Gastrocnemius medialis (tissue), 4 donors: ENCODE data around the gene HDAC10.
"Not testable (repeated sequence)": the region's sequence is repeated elsewhere in the genome, so short reads cannot be mapped to it uniquely, and the experiment has no call there.

Experiments used
- POLR2A ChIP-seq, 2 donors: fragments of 450-650 bp; IDR thresholded peaks; one replicate each; pipeline ENCODE4 v1.6.1; 2017; ENCODE audit warnings: antibody characterized with exemption in 2 of 2, mild to moderate bottlenecking in 2 of 2, moderate library complexity in 2 of 2
- TF ChIP-seq, protein P1 (sequence below), 5 experiments: fragments of 450-650 bp in 3 of 5; fragments of 200-600 bp in 2 of 5; sonication (generic) in 2 of 5; IDR thresholded peaks in 4 of 5; conservative IDR thresholded peaks in 1 of 5; 1 replicate in 4 of 5; 2 replicates in 1 of 5; pipeline ENCODE4 v1.5.1; 2016 to 2019; ENCODE audit warnings: antibody characterized with exemption in 5 of 5, mild to moderate bottlenecking in 3 of 5, moderate library complexity in 3 of 5

GRCh38 chr22:50273781-50274180, 22.7 kb upstream of the HDAC10 start:
- TF ChIP-seq, protein P1, sequence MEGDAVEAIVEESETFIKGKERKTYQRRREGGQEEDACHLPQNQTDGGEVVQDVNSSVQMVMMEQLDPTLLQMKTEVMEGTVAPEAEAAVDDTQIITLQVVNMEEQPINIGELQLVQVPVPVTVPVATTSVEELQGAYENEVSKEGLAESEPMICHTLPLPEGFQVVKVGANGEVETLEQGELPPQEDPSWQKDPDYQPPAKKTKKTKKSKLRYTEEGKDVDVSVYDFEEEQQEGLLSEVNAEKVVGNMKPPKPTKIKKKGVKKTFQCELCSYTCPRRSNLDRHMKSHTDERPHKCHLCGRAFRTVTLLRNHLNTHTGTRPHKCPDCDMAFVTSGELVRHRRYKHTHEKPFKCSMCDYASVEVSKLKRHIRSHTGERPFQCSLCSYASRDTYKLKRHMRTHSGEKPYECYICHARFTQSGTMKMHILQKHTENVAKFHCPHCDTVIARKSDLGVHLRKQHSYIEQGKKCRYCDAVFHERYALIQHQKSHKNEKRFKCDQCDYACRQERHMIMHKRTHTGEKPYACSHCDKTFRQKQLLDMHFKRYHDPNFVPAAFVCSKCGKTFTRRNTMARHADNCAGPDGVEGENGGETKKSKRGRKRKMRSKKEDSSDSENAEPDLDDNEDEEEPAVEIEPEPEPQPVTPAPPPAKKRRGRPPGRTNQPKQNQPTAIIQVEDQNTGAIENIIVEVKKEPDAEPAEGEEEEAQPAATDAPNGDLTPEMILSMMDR (IDR thresholded peaks at IDR 0.05 in 4 of 5, conservative IDR thresholded peaks at IDR 0.05 in 1 of 5): not testable (repeated sequence)
- TF ChIP-seq POLR2A (IDR thresholded peaks at IDR 0.05): not testable (repeated sequence)
